Dedifferentiated amniotic fluid mesenchymal stem cell (primary cell): ENCODE measurements around the gene METTL15.
"Not testable (repeated sequence)": the region's sequence is repeated elsewhere in the genome, so short reads cannot be mapped to it uniquely, and the experiment has no call there.

ENCODE experiments used
- DNase-seq: peaks from one replicate; pipeline ENCODE4 v3.0.0-alpha.2; 2016; ENCODE audit errors: extremely low spot score

Gene METTL15

GRCh38 chr11:28107750-28108618 lies at the start of gene METTL15, which contains the start of gene KIF18A:
Gene METTL15 (plus strand): TSS chr11:28108388. CDS start chr11:28113335, 4,947 bp downstream.
Gene KIF18A (minus strand): TSS chr11:28108156. CDS start chr11:28097947, 10,209 bp downstream.
- peak; percentile 99 for DNase-seq

GRCh38 chr11:28071305-28071704 lies 36.9 kb upstream of the METTL15 start:
- DNase-seq: no peak

DNA sequence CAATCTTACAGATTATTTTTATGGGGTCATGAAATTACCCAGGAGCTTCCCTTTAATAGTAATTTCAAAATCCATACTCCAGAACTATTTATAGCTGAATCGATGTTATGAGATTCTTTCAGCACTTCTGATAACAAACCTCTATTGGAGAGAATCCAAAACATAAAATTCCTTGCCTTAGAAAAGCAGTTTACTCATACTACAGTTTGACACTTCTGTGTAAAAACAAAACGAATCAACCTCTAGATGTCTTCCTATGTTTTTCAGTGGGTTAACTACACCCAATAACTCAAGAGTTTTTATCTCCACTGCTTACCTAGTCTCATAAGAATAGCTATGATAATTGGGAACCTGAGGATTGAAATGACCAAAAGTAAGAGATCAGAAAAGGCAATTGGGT lies 35.9 kb upstream of the METTL15 start:
- DNase-seq: no peak

GRCh38 chr11:28077521-28077920 lies 30.7 kb upstream of the METTL15 start:
- no peak for DNase-seq

GRCh38 chr11:28083118-28083517 lies 25.1 kb upstream of the METTL15 start:
- no peak for DNase-seq

- DNase-seq: no peak
Measured at GRCh38 chr11:28086569-28086968, 21.6 kb upstream of the METTL15 start.

GRCh38 chr11:28087192-28087591 lies 21.0 kb upstream of the METTL15 start:
- not testable (repeated sequence) for DNase-seq

DNA sequence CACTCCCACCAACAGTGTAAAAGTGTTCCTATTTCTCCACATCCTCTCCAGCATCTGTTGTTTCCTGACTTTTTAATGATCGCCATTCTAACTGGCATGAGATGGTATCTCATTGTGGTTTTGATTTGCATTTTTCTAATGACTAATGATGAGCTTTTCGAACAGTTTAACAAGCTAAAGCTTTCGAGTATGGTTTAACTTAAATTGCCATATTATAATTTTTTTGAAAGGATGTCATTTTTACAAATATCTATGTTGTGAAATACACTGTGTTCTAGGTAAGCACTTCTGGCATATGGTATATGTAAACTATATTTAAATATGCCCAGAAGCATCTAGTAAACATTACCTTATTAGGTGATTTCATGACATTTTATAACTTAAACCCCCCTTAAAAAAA lies 20.5 kb upstream of the METTL15 start:
- DNase-seq: not testable (repeated sequence)

- DNase-seq: no peak
Measured at GRCh38 chr11:28089378-28089777, 18.8 kb upstream of the METTL15 start.

- no peak for DNase-seq
Measured at GRCh38 chr11:28090052-28090749, 18.0 kb upstream of the METTL15 start.

GRCh38 chr11:28092786-28093185 lies 15.4 kb upstream of the METTL15 start:
- DNase-seq: no peak

DNA sequence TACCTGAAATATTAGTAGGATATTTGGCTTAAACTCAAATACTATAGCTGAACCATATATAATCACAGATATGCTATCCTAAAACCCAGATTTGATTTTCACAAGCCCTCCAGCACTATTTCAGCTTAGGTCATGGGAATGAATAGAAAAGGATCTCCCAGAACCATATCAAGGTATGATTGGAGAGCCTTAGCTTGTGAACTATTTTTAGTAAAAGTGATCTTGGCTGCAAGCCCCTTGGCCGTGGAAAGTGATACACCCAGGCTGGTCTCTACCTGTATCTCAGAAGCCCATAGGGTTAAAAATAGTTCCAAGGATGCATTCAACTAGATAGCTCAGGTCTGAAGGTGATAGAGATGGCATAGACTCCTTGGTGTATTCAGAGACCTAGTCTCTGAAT lies 9.9 kb upstream of the METTL15 start:
- DNase-seq: no peak

GRCh38 chr11:28099715-28100114 lies 8.5 kb upstream of the METTL15 start:
- no peak for DNase-seq

DNA sequence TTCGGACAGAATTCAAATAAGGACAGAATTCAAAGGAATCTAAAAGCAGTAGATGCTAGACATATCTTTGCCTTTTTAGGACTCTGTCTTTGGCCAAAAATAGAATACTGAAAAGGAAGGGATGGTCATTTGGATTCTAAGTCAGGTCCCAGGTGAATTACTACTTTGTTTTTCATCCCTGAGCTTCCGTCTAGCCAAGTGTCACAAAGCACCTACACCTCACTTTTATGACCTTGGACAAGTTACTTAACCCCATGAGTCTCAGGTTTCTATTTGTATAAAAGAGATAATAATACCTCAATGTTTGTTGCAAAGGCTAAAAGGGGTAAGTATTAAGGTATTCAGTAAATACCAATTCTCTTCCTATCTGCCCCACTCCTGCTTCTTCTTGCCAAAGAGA lies 7.5 kb upstream of the METTL15 start:
- no peak for DNase-seq

DNA sequence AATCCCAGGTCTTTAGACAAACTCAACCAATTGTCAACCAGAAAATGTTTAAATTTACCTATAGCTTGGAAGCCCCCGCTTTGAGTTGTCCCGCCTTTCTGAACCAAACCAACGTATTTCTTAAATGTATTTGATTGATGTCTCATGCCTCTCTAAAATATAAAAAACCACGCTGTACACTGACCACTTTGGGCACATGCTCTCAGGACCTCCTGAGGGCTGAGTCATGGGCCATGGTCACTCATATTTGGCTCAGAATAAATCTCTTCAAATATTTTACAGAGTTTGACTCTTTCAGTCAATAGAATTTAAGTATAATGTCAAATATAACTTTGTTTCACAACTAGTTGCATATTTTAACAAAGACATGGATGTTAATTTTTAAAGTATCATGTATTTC lies 5.9 kb upstream of the METTL15 start:
- not testable (repeated sequence) for DNase-seq

- DNase-seq: no peak
Measured at GRCh38 chr11:28104425-28104824, 3.8 kb upstream of the METTL15 start.

GRCh38 chr11:28104984-28105383 lies 3.2 kb upstream of the METTL15 start:
- DNase-seq: no peak

- no peak for DNase-seq
Measured at GRCh38 chr11:28105869-28106268, 2.3 kb upstream of the METTL15 start.

- no peak for DNase-seq
Measured at GRCh38 chr11:28106353-28107043, 1.7 kb upstream of the METTL15 start.

GRCh38 chr11:28107191-28107749 lies 918 bp upstream of the METTL15 start:
- peak; percentile 16 for DNase-seq

DNA sequence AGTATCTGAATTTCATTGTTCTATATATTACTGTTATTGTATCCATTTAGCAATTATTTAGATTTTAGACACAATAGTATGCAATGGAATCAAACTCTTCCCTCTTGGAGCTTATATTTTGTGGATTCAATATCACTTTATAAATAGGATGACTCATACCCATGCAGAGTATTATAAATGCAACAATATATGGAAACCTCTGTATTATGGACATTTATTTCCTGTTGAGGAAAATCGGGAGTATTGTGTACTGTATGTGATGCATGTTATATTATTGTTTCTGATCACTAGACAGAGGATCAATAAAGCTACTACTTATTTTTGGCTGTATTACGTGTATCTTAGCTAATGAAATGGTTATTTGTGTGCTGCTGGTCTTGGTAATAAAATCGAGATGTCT lies 770 bp downstream of the METTL15 start:
- no peak for DNase-seq
